HG02938 (cell line): ENCODE measurements around the gene ZBTB40.

Experiments used
- ATAC-seq: cut with Tn5 transposase; IDR thresholded peaks from one replicate; pipeline ENCODE4 v1.9.1; 2021; ENCODE audit warnings: mild to moderate bottlenecking, moderate library complexity; ENCODE audit not compliant: unreplicated experiment

Gene ZBTB40

GRCh38 chr1:22462928-22463327 lies 11.3 kb downstream of the ZBTB40 start:
- no peak for ATAC-seq

GRCh38 chr1:22465015-22465565 lies 13.4 kb downstream of the ZBTB40 start:
- no peak for ATAC-seq

GRCh38 chr1:22465671-22466070 lies 14.0 kb downstream of the ZBTB40 start:
- no peak for ATAC-seq

GRCh38 chr1:22470227-22470626 lies 18.6 kb downstream of the ZBTB40 start:
- no peak for ATAC-seq

- ATAC-seq: no peak
Measured at GRCh38 chr1:22471078-22471477, 19.4 kb downstream of the ZBTB40 start.

GRCh38 chr1:22471610-22472009 lies 20.0 kb downstream of the ZBTB40 start:
- no peak for ATAC-seq

GRCh38 chr1:22472596-22472995 lies 20.9 kb downstream of the ZBTB40 start:
- no peak for ATAC-seq

GRCh38 chr1:22473952-22474351 lies 22.3 kb downstream of the ZBTB40 start:
- no peak for ATAC-seq

GRCh38 chr1:22476566-22476965 lies 24.9 kb downstream of the ZBTB40 start:
- no peak for ATAC-seq

GRCh38 chr1:22483121-22483520 lies 31.5 kb downstream of the ZBTB40 start:
- no peak for ATAC-seq

GRCh38 chr1:22484706-22485345 lies 33.2 kb downstream of the ZBTB40 start:
- no peak for ATAC-seq

GRCh38 chr1:22485431-22485830 lies 33.8 kb downstream of the ZBTB40 start:
- ATAC-seq: no peak

- ATAC-seq: no peak
Measured at GRCh38 chr1:22487781-22488180, 36.1 kb downstream of the ZBTB40 start.

- ATAC-seq: no peak
Measured at GRCh38 chr1:22488319-22488718, 36.7 kb downstream of the ZBTB40 start.

GRCh38 chr1:22489278-22489677 lies 37.6 kb downstream of the ZBTB40 start:
- no peak for ATAC-seq

GRCh38 chr1:22489823-22490222 lies 38.2 kb downstream of the ZBTB40 start:
- no peak for ATAC-seq

GRCh38 chr1:22490309-22490708 lies 38.7 kb downstream of the ZBTB40 start:
- no peak for ATAC-seq

- no peak for ATAC-seq
Measured at GRCh38 chr1:22491995-22492715, 40.5 kb downstream of the ZBTB40 start.

GRCh38 chr1:22494144-22494543 lies 42.5 kb downstream of the ZBTB40 start:
- ATAC-seq: no peak

- ATAC-seq: no peak
Measured at GRCh38 chr1:22494943-22495579, 43.4 kb downstream of the ZBTB40 start.

- no peak for ATAC-seq
Measured at GRCh38 chr1:22496536-22497160, 45.0 kb downstream of the ZBTB40 start.
